Mesenchymal stem cell (in vitro differentiated cells and primary cell): ENCODE results near the gene GNA15.

ENCODE experiments used
- DNase-seq: peaks from one replicate; pipeline ENCODE4 v3.0.0-alpha.2; 2013
- H2AFZ ChIP-seq: one replicate; pipeline ENCODE4 v1.6.1; 2013; ENCODE audit warnings: low read depth, mild to moderate bottlenecking, control low read depth, inconsistent platforms, low read length, moderate library complexity
- H2AK5ac ChIP-seq: 2 replicates; pipeline ENCODE4 v1.6.1; 2013; ENCODE audit warnings: low read length, moderate library complexity, mild to moderate bottlenecking, inconsistent platforms; ENCODE audit not compliant: severe bottlenecking
- H2BK120ac ChIP-seq: one replicate; pipeline ENCODE4 v1.6.1; 2013; ENCODE audit warnings: low read depth, mild to moderate bottlenecking, inconsistent platforms, low read length, moderate library complexity
- H2BK12ac ChIP-seq, 2 experiments: one replicate each; pipeline ENCODE4 v1.6.1; 2013; ENCODE audit warnings: inconsistent platforms in 2 of 2, low read length in 2 of 2, mild to moderate bottlenecking in 2 of 2, moderate library complexity in 2 of 2, control low read depth in 1 of 2
- H2BK15ac ChIP-seq: one replicate; pipeline ENCODE4 v1.6.1; 2013; ENCODE audit warnings: mild to moderate bottlenecking, low read depth, inconsistent platforms; ENCODE audit not compliant: poor library complexity, severe bottlenecking
- H2BK5ac ChIP-seq: 2 replicates; pipeline ENCODE4 v1.6.1; 2013; ENCODE audit warnings: low read depth, mild to moderate bottlenecking, low read length, control low read depth, inconsistent platforms; ENCODE audit not compliant: poor library complexity, severe bottlenecking
- H3K14ac ChIP-seq, 2 experiments: one replicate each; pipeline ENCODE4 v1.6.1; 2013; ENCODE audit warnings: inconsistent platforms in 2 of 2, low read length in 2 of 2, control low read depth in 1 of 2, mild to moderate bottlenecking in 1 of 2, moderate library complexity in 1 of 2
- H3K18ac ChIP-seq, 2 experiments: one replicate each; pipeline ENCODE4 v1.6.1; 2013; ENCODE audit warnings: inconsistent platforms in 2 of 2, low read length in 2 of 2, control low read depth in 1 of 2, low read depth in 1 of 2, mild to moderate bottlenecking in 1 of 2
- H3K23ac ChIP-seq, 2 experiments: one replicate each; pipeline ENCODE4 v1.6.1; 2013; ENCODE audit warnings: inconsistent platforms in 2 of 2, low read length in 2 of 2, mild to moderate bottlenecking in 2 of 2, moderate library complexity in 2 of 2, control low read depth in 1 of 2
- H3K27ac ChIP-seq: 2 replicates; pipeline ENCODE4 v1.5.1; 2013; ENCODE audit warnings: mild to moderate bottlenecking, moderate library complexity, low read length, control low read depth, inconsistent platforms; ENCODE audit not compliant: poor library complexity, severe bottlenecking
- H3K27me3 ChIP-seq, 2 experiments: 2 replicates each; pipeline versions ENCODE4 v1.6.1 to v1.7.0; 2013; ENCODE audit warnings: low read length in 2 of 2, mild to moderate bottlenecking in 2 of 2, moderate library complexity in 2 of 2, control low read depth in 1 of 2, inconsistent platforms in 1 of 2; ENCODE audit not compliant: control insufficient read depth in 1 of 2, insufficient read depth in 1 of 2
- H3K36me3 ChIP-seq, 2 experiments: 2 replicates each; pipeline versions ENCODE4 v1.6.1 to v1.7.0; 2013; ENCODE audit warnings: low read length in 2 of 2, control low read depth in 1 of 2, inconsistent platforms in 1 of 2, low read depth in 1 of 2, mild to moderate bottlenecking in 1 of 2; ENCODE audit not compliant: insufficient read depth in 2 of 2, control insufficient read depth in 1 of 2
- H3K4ac ChIP-seq, 2 experiments: one replicate each; pipeline ENCODE4 v1.6.1; 2013; ENCODE audit warnings: inconsistent platforms in 2 of 2, low read length in 2 of 2, mild to moderate bottlenecking in 2 of 2, moderate library complexity in 2 of 2, control low read depth in 1 of 2, low read depth in 1 of 2
- H3K4me1 ChIP-seq: 2 replicates; pipeline ENCODE4 v1.6.1; 2013; ENCODE audit warnings: low read depth, low read length, control low read depth; ENCODE audit not compliant: control insufficient read depth, insufficient read depth
- H3K4me2 ChIP-seq: 2 replicates; pipeline ENCODE4 v1.6.1; 2013; ENCODE audit warnings: low read length, mild to moderate bottlenecking, inconsistent platforms; ENCODE audit not compliant: poor library complexity, severe bottlenecking
- H3K4me3 ChIP-seq, 2 experiments: 2 replicates each; pipeline versions ENCODE4 v1.5.1 to v1.7.0; 2013; ENCODE audit warnings: low read length in 2 of 2, mild to moderate bottlenecking in 2 of 2, control low read depth in 1 of 2, low read depth in 1 of 2; ENCODE audit not compliant: insufficient read depth in 1 of 2
- H3K79me1 ChIP-seq: replicated peaks from 2 replicates; pipeline ENCODE4 v1.6.1; 2013; ENCODE audit warnings: mild to moderate bottlenecking, control low read depth, low read length, inconsistent platforms; ENCODE audit not compliant: poor library complexity, severe bottlenecking
- H3K9ac ChIP-seq: 2 replicates; pipeline ENCODE4 v1.7.0; 2013; ENCODE audit warnings: mild to moderate bottlenecking, low read length, moderate library complexity
- H3K9me3 ChIP-seq: 2 replicates; pipeline ENCODE4 v1.7.0; 2013; ENCODE audit warnings: mild to moderate bottlenecking, low read length; ENCODE audit not compliant: control insufficient read depth
- H4K8ac ChIP-seq: one replicate; pipeline ENCODE4 v1.6.1; 2013; ENCODE audit warnings: inconsistent platforms, mild to moderate bottlenecking, low read length, moderate library complexity
- H4K91ac ChIP-seq: one replicate; pipeline ENCODE4 v1.6.1; 2013; ENCODE audit warnings: mild to moderate bottlenecking, low read length, inconsistent platforms
- whole genome bisulfite sequencing: methylation state at CpG from one replicate; pipeline ENCODE4 v1.1.7; 2013; ENCODE audit warnings: mixed read lengths; 5-methylcytosine and 5-hydroxymethylcytosine counted together

The GNA15 gene

GRCh38 chr19:3146677-3147100 is 10.9 kb downstream of the GNA15 start:
- H3K36me3 ChIP-seq, result peaks cover 0 to 6% of the 10 kb centered on the region in 2 experiments
- no peak overlapping the region for H4K8ac ChIP-seq
- peaks cover 6% of the 10 kb centered on the region for H3K4me1 ChIP-seq
- no peak overlapping the region for H2BK120ac ChIP-seq
- no peak overlapping the region for H2BK5ac ChIP-seq
- no peak overlapping the region for H2AK5ac ChIP-seq
- no peak overlapping the region for H2BK12ac ChIP-seq
- no peak overlapping the region for H3K23ac ChIP-seq
- no peak overlapping the region for H2AFZ ChIP-seq
- H3K18ac ChIP-seq, result peak overlapping the region in 1 of 2 experiments; percentile 13
- WGBS, result 75% methylated on average over 5 of the region's 5 CpGs
- no peak overlapping the region for H3K4me2 ChIP-seq
- no peak overlapping the region for H3K4ac ChIP-seq
- no peaks in the 10 kb centered on the region for H3K9me3 ChIP-seq
- H3K14ac ChIP-seq, result no peak overlapping the region
- no peak for DNase-seq
- no peak overlapping the region for H3K9ac ChIP-seq
- peaks cover 0 to 10% of the 10 kb centered on the region in 2 experiments for H3K27me3 ChIP-seq
- H3K79me1 ChIP-seq, result no peaks in the 10 kb centered on the region
- no peak overlapping the region for H2BK15ac ChIP-seq
- no peak overlapping the region for H4K91ac ChIP-seq
- no peak overlapping the region for H3K27ac ChIP-seq
- H3K4me3 ChIP-seq, result no peak overlapping the region

GRCh38 chr19:3148503-3148902 is 12.7 kb downstream of the GNA15 start:
- no peak overlapping the region for H3K27ac ChIP-seq
- H3K9ac ChIP-seq, result no peak overlapping the region
- no peak overlapping the region for H2BK120ac ChIP-seq
- no peak overlapping the region for H4K8ac ChIP-seq
- no peaks in the 10 kb centered on the region for H3K9me3 ChIP-seq
- H3K4me2 ChIP-seq, result no peak overlapping the region
- H3K4me3 ChIP-seq, result no peak overlapping the region
- no peak overlapping the region for H3K4ac ChIP-seq
- H3K18ac ChIP-seq, result no peak overlapping the region
- no peak overlapping the region for H2BK12ac ChIP-seq
- H4K91ac ChIP-seq, result no peak overlapping the region
- H2BK15ac ChIP-seq, result no peak overlapping the region
- peaks cover 0 to 10% of the 10 kb centered on the region in 2 experiments for H3K27me3 ChIP-seq
- peaks cover 0 to 6% of the 10 kb centered on the region in 2 experiments for H3K36me3 ChIP-seq
- no peak overlapping the region for H2AK5ac ChIP-seq
- no peaks in the 10 kb centered on the region for H3K4me1 ChIP-seq
- H2AFZ ChIP-seq, result no peak overlapping the region
- DNase-seq, result no peak
- H3K14ac ChIP-seq, result no peak overlapping the region
- no peaks in the 10 kb centered on the region for H3K79me1 ChIP-seq
- WGBS, result 94% methylated on average over 20 of the region's 20 CpGs
- no peak overlapping the region for H2BK5ac ChIP-seq
- H3K23ac ChIP-seq, result no peak overlapping the region

DNA sequence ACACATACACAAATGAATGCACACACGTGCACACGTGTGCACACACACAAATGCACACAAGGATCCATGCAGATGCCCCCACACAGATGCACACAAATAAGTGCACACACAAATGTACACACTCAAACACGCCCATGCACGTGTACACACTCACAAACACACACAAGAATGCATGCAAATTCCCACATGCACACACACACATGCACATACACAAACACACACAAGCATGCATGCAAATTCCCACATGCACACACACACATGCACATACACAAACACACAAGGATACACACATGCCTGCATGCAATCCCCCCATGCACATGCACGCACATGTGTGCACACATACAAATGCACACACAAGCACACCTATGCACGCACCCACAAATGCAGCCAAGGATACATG is 13.3 kb downstream of the GNA15 start:
- Histone ChIP-seq H3K4me2 (no peak overlapping the region), H3K4ac (no peak overlapping the region), H3K36me3 (peaks cover 0 to 6% of the 10 kb centered on the region in 2 experiments), H2BK5ac (no peak overlapping the region), H3K4me1 (no peaks in the 10 kb centered on the region), H3K23ac (no peak overlapping the region), H2BK120ac (no peak overlapping the region), H3K18ac (no peak overlapping the region), H3K9ac (no peak overlapping the region), H4K8ac (no peak overlapping the region), H2BK12ac (no peak overlapping the region), H3K79me1 (no peaks in the 10 kb centered on the region), H2AK5ac (no peak overlapping the region), H4K91ac (peak overlapping the region; percentile 72), H3K9me3 (no peaks in the 10 kb centered on the region), H3K4me3 (no peak overlapping the region), H2BK15ac (no peak overlapping the region), H3K27ac (no peak overlapping the region), H3K27me3 (peaks cover 0 to 10% of the 10 kb centered on the region in 2 experiments), H3K14ac (peak overlapping the region in 1 of 2 experiments; percentile 38), H2AFZ (no peak overlapping the region)
- 97% methylated on average over 6 of the region's 6 CpGs for WGBS
- no peak for DNase-seq

DNA sequence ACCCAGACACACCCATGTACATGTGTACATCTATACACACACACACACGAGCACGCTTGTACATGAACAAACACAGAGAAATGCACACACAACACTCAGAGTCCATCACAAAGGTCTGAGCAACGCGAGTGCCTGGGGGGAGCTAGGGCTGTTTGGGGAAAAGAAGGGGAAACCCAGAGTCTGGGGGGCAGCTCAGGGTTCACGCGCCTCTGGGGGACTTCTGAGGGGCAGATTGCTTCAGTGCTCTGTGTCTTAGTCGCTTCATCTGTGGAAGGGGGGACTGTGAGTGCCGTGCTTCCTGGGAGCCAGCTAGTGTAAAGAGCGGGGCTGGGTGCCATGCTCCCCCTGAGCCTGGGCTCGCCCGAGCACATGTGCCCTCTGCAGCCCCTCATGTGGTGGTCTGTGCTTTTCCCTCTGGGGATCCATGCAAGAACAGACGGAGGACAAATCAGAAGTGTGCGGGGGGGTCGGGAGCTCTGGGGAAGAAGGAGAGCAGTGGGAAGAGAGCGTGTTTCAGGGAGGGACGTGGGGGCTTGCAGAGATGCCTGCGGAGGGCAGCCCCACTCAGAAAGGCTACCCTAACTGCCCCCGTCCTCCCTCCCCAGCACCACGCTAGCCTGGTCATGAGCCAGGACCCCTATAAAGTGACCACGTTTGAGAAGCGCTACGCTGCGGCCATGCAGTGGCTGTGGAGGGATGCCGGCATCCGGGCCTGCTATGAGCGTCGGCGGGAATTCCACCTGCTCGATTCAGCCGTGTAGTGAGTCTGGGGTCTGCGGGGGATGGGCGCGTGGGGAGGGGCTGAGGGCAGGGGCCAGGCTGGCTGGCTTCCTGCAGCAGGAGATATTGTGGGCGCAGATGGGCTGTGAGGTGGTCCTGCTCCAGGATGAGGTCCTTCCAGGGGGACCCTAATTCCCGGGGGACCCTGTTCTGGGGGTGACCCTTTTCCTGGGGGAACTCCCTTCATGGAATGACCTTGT is 14.0 kb downstream of the GNA15 start:
- H2BK120ac ChIP-seq, result no peak overlapping the region
- no peak overlapping the region for H2AK5ac ChIP-seq
- H3K27ac ChIP-seq, result no peak overlapping the region
- peaks cover 1% of the 10 kb centered on the region for H3K4me1 ChIP-seq
- H3K4ac ChIP-seq, result no peak overlapping the region
- no peak overlapping the region for H3K4me3 ChIP-seq
- no peak overlapping the region for H3K18ac ChIP-seq
- no peak overlapping the region for H4K91ac ChIP-seq
- peaks cover 0 to 6% of the 10 kb centered on the region in 2 experiments for H3K36me3 ChIP-seq
- H3K9ac ChIP-seq, result no peak overlapping the region
- H2BK15ac ChIP-seq, result no peak overlapping the region
- no peak overlapping the region for H2BK12ac ChIP-seq
- H4K8ac ChIP-seq, result no peak overlapping the region
- no peak overlapping the region for H3K23ac ChIP-seq
- H3K14ac ChIP-seq, result no peak overlapping the region
- H3K9me3 ChIP-seq, result no peaks in the 10 kb centered on the region
- DNase-seq, result no peak
- 83% methylated on average over 31 of the region's 35 CpGs for WGBS
- H3K27me3 ChIP-seq, result peaks cover 0 to 10% of the 10 kb centered on the region in 2 experiments
- H3K4me2 ChIP-seq, result no peak overlapping the region
- H2AFZ ChIP-seq, result no peak overlapping the region
- no peak overlapping the region for H2BK5ac ChIP-seq
- no peaks in the 10 kb centered on the region for H3K79me1 ChIP-seq
